GOT3 (cell line): ENCODE data around the gene GZMM.
A peak's percentile ranks its signal among the peaks of the same experiment; 100 is the strongest.

ENCODE experiments used
- DNase-seq: peaks from one replicate; lab custom pipeline; 2025; ENCODE audit warnings: mixed read lengths; lab: John Stamatoyannopoulos, UW

GZMM gene

DNA sequence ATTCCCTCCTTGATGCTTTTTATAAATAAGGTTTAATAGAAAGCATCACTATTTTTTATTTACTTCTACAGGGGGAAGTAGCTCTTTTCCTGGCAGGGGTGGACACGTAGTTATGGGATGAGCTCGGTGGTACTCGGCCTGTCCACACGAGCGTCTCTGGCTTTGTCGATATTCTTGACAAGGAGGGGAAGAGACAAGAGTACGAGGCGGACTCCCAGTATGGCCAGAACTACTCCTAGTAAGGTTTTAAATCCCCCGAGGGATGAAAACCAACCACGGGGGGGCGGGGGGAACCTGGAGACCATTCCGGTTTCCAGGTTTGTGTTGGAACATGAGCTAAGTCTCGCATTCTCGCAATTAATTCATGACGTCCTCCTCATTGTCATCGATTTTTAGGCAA is 23.0 kb downstream of the GZMM start:
- no peak for DNase-seq

DNA sequence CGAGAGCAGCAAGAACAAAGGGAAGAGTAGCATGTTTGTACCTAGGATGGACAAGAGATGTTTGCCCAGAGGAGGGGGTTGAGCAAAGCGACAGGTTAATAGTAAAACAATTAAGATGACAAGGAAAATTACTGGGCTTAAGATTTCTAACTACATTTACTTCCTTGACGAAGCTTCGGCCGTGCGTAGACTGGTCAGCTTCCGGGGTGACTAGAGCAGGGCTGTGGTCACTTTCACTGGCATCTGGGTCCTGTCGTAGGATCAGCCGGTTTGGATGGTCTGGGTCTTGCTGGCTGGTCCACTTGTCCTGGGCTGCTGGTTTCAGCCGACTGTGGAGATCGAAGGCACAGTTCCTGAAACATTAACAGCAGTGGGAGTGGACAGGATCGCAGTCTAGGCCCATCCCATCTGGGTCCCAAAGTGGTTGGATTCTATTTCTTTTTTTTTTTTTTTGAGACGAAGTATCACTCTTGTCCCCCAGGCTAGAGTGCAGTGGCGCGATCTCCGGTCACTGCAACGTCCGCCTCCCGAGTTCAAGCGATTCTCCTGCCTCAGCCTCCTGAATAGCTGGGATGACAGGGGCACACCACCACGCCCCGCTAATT is 23.5 kb downstream of the GZMM start:
- DNase-seq = no peak

DNA sequence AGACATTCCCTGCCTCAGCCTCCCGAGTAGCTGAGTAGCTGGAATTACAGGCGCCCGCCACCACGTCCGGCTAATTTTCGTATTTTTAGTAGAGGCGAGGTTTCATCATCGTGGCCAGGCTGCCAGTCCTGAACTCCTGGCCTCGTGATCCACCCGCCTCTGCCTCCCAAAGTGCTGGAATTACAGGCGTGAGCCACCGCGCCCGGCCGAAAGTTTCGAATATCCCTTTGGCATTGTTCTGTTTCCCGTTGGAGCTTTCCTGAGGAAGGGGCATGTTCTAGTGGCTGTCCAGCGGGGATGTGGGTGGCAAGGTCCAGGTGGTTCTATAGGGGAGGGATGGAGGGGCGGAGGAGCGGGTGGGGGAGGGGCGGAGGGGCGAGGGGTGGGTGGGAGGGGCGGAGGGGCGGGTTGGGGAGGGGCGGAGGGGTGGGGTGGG is 26.4 kb downstream of the GZMM start:
- DNase-seq = no peak

DNA sequence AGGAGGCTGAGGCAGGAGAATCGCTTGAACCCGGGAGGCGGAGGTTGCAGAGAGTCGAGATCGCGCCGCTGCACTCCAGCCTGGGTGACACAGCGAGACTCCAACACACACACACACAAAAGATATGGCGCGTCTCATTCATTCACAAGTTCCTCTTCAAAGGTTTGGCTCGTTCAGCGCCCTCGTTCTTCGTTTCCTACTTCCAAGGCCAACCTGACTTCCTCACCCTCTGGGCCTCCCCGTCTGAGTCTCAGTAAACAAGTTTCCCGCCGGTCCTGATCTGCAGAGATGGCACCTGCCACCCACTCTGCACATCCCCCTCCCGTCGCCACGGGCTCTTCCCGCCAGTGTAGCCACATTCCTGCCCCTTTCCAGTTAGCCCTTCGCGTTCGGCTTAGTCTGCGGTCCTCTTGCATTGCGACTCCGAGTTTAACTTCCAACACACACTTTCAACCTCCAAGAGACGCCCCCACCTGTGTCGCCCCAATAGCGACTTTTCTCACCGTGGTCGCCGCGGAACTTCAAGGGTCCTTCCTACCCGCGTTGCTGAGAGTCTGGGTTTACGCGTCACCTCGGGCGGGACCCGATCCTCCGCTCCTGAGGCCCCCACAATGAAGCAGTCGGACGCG is 27.2 kb downstream of the GZMM start:
- DNase-seq = no peak

DNA sequence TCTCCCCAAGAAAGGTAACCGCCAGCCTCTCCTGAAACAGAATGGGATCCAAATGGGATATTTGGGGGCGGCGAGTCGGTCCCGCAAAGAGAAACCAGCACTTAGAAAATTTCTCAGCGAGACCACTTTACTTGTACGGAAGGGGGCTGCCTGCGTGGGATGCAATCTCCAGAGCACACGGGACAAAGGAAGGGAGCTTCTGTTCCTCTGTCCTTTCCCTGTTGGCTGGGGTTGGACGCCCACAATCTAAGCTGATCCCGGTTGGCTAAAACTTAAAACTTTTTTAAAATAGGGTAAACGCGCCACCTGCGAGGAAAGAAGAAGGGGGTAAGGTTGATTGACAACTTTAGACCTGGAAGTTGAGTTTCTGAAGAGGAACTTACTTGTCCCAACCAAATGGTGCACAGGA is 27.7 kb downstream of the GZMM start:
- DNase-seq = no peak

DNA sequence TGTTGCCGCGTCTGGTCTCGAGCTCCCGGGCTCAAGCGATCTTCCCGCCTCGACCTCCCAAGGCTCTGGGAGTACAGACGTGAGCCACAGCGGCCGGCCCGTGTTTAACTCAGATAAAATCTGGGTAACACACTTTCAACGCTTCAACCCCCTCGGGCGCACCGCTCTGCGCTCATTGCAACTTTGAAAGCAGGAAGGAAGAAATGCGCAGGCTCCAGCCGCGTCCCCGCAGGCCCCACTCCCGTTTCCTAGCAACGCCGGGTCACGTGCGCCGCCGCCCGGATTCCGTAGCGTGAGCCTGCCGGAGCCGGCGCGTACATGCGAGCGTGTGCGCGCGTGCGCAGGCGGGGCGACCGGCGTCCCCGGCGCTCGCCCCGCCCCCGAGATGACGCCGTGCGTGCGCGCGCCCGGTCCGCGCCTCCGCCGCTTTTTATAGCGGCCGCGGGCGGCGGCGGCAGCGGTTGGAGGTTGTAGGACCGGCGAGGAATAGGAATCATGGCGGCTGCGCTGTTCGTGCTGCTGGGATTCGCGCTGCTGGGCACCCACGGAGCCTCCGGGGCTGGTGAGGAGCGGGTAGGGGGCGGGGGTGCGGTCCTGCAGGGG is 28.4 kb downstream of the GZMM start, which contains the start of gene BSG:
Gene BSG (plus strand): TSS at position 457 of the 603 bp plus-strand sequence. CDS start 39 bp downstream, at position 496.
- peak; percentile 91 for DNase-seq

DNA sequence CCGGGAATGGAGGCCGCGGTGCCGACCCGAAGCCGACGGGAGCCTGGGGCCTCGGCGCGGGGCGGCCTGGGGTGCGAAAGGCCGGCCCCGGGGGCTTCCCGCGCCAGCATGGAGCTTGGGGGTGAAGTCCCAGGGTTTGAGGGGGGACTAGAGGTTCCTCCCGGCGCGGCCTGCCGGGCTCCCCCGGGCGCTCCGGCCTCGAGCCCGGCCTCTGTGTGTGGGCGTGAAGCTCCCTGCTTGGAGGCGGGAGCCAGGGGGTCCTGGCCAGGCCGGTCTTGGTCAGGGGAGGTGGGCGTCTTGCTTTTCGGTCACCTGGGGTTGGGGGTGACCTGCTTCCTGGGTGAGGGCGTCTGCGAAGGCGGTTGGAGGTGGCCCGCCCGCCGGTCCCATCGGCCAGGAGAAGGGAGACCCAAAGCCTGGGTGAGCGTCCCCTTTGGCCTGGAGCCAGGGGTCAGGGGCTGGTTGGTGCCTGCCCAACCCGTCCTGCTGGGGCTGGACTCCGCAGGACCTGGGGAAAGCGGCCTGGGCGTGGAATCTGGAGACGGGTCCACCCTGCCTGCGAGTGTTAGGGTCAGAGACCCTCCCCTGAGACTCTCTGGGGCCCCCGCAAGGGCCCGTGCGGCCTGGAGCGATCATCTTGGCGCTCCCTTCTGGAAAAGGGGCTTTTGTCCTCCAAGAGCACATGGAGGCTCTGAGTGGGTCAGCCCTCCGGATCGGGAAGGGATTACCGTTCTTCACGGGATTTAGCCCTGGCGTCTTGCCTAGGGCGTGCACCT is 29.1 kb downstream of the GZMM start:
- DNase-seq = no peak

DNA sequence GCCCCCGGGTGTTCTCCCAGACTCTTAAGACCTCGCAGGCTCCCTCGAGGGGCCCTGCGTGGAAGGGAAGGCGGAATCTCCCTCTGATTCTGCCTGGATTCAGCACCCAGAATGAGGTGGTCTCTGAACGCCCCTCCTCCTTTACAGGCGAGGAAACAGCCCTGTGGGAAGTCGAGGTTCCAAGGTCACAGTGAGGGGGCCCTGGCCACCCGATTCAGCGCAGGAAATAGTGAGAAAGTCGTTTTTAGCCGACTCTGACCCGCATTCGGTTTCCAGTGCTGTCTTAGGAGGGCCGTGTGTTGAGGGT is 29.6 kb downstream of the GZMM start:
- DNase-seq = no peak

DNA sequence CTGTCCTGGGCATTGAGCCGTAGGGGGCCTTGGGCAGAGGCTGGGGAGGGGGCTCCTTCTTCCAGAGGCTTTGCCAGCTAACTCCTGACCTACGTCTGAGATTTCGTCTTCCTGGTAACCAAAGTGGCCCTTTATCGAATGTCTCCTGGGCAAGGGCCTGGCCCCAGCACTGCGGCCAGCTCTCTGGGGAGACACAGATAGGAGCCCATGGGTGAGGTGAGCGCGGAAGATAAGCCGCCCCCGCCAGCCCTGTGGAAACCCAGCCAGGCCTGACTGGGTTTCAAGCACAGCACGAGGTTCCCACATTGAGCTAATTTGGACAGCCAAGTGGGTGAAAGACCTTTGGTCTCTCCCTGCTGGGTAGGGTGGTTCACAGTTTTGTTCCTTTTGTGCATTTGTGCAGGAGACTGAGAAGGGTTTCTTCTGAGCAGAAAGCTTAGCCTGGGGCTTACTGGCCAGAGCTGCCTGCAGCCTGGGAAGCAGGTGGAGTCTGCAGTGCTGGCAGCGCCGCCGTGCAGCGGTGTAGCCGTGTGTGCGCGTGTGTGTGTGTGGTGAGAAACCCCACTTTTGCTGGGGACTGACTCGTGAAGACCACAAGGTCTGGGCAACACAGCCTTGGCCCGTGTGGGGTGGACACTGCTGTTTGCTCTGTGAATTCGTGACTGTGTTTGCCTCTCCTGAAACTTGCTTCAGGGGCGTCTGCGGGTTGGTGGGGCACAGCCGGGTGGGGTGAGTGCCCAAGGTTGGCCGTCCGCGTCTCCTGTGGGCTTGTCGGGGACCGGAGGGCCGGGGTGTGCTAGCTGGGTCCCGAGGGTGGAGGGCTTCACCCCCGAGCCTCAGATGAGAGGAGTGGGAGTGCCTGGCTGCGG is 31.0 kb downstream of the GZMM start:
- DNase-seq = no peak

DNA sequence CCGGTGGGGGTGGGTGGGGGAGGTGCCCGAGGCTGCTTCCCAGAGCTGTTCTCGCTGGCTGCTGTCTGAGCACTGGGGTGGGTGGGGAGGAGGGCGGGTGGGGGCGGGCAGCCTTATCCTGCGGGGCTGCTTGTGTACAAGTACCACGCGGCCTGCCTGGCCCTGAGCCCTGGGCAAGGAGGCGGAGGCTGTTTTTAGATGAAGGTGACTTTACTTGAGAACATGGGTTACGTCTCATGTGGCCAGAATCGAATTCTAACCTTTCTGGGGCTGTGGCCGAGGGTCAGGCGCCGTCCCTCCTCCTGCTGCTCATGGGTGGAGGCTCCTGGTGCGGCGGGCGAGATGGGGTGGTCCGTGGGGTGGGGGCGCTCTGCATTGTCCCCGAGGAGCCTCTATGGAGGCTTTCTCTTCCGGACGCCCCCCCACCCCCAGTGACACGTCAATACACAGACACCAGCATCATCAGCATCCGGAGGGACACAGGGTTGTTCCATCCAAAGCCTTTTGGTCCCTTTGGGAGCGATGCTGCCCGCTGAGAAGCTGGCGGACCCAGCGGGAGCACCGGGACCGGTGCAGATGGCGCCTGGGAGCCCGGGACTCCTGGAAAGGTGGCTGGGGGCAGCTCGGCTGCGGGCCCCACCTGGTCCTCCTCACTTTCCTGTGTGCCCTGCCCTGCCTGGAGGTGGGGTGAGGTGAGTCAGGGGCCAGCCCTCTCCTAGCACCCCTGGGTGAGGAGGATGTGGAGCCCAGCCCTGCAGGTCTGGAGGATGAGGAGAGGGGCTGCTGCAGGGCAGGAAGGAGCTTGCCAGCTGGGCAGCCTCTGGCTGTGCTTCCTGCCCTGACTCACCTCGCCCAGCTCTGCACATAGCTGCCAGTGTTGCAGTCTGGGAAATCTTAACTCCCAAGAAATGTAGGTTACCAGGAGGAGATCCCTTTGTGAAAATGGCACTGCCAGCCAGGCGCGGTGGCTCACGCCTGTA is 32.0 kb downstream of the GZMM start:
- no peak for DNase-seq

DNA sequence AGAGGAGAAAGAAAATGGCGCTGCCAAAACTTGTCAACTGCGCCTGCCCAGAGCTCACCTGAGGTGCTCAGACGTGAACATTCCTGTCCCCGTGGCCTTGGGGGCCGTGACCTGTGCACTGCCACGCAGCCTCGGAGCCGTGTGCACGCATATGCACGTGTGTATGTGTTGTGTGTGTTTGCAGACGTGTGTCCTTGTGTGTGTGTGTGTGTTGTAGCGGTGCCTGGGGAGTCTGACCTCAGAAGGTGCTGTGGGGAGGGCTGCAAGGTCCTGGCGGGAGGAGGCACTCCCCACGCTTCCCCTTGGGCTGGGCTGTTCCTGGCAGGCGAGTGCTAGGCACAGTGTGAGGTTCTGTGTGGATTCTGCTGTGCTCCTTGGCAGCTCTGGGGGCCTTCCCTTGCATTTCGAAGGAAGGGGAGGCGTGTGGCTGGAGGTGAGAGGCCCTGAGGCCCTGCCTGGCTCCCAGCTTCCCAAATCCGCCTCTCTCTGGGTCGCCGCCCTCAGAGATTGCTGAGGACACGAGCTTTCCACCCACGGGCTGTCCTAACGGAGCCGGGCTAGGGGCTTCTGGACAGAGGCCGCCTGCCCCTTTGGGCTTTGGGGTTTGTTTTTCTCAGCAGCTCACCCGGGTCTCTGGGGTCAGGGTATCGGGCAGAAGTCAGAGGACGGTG is 33.0 kb downstream of the GZMM start:
- no peak for DNase-seq

DNA sequence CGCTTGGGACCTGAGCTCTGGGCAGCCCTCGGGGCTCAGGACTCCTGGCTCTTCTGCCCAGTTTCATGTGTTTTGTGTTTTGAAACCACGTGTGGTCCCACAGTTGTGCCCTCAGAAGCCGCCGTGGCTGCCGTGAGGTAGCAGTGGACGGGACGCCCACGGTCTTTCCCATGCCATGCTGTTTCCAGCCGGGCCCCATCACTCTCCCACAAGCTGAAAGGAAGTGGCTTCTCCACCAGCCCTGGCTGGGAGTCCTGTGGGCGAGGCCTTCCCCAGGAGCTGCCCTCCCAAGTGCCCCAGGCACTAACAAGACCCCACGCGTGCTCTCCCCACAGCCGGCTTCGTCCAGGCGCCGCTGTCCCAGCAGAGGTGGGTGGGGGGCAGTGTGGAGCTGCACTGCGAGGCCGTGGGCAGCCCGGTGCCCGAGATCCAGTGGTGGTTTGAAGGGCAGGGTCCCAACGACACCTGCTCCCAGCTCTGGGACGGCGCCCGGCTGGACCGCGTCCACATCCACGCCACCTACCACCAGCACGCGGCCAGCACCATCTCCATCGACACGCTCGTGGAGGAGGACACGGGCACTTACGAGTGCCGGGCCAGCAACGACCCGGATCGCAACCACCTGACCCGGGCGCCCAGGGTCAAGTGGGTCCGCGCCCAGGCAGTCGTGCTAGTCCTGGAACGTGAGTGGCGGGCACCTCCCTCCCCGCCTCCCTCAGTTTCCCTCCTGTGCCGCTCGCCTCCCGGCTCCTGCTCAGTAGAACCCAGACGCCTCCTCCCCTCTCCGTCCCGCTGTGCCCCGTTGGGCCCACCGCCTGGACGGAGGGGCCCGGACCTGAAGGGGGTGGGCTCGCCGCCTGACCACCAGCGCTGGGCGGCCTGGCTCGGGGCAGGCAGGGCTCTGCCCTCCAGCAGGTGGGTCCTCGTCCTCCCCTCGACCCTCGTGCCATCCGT is 33.9 kb downstream of the GZMM start:
- no peak for DNase-seq

DNA sequence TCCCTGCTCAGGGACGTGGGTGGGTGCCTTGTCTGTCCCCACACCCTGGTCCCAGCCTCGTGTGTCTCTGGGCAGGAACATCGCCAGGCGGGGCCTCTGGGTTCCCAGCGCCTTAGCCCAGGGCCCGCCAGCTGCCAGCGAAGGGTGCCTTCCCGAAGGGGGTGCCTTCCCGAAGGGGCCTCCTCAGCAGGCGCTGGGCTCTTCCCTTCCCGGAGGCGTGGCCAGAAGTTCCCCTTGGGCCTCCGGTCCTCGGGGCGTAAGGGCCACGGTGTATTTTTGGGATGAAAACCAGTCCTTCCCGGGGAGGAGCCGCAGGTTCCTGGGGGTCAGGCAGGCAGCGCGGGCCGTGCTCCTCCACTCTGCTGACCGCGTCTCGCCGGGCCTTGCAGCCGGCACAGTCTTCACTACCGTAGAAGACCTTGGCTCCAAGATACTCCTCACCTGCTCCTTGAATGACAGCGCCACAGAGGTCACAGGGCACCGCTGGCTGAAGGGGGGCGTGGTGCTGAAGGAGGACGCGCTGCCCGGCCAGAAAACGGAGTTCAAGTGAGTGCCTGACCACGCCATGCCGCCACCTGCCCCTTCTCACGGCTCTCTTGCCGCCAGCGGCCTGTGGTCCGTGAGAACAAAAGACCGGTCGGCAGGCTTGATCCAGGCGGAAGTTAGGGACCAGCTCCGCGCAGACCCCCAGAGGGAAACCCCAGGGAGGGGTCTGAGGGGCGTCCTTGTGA is 35.4 kb downstream of the GZMM start:
- no peak for DNase-seq

DNA sequence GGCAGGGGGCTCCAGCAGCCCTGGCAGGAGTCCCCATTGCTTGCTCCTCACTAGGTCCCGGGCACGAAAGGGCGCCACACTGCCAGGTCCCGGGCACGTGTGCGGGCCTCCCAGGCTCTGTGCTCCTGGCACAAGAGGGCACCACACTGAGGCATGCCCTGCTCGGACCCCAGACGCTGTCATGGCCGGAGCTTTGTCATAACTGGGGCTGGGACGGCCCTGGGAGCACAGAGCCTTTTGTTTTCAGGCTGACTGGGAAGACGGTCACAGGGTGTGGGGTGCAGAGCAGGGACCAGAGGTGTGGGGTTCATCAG is 35.9 kb downstream of the GZMM start:
- DNase-seq = no peak

DNA sequence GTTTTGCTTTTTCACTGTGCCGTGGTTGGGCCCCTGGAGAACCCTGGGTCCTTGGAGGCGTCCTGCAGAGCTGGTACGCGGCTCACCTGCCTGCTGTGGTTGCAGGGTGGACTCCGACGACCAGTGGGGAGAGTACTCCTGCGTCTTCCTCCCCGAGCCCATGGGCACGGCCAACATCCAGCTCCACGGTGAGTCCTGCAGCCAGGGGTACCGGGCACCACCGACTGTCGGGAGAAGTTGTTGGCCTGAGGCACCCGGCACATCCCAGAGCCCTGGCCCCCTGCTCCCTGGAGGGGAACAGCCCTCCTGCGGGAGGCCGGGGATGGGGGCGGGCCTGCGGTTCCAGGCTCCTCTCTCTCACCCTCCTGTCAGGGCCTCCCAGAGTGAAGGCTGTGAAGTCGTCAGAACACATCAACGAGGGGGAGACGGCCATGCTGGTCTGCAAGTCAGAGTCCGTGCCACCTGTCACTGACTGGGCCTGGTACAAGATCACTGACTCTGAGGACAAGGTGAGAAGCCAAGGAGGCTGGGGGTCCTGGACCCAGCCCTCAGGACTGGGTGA is 36.5 kb downstream of the GZMM start:
- no peak for DNase-seq

DNA sequence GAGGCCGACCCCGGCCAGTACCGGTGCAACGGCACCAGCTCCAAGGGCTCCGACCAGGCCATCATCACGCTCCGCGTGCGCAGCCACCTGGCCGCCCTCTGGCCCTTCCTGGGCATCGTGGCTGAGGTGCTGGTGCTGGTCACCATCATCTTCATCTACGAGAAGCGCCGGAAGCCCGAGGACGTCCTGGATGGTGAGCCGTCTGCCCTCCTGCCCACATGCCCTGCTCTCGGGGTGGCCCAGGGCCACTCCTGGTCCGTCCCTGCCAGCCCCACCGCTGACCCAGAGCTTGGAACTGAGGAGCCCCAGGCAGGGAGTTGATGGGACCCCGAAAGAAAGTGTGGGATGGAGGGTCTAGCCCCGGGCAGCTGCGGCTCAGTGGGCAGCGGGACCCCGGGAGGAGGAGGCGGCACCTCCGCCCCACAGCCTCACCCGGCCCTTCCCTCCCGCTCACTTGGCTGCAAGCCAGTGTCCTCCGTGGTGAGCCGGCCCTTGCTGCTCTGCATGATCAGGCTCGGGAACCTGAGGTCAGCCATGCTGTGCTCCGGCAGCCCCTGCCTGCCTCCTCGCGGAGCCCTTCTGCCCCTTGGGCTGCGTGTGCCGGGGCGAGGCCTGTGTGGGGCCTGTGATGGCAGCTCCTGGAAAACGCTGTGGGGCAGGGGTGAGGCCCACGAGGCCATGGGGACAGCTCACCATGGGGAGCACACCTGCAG is 37.7 kb downstream of the GZMM start:
- no peak for DNase-seq

DNA sequence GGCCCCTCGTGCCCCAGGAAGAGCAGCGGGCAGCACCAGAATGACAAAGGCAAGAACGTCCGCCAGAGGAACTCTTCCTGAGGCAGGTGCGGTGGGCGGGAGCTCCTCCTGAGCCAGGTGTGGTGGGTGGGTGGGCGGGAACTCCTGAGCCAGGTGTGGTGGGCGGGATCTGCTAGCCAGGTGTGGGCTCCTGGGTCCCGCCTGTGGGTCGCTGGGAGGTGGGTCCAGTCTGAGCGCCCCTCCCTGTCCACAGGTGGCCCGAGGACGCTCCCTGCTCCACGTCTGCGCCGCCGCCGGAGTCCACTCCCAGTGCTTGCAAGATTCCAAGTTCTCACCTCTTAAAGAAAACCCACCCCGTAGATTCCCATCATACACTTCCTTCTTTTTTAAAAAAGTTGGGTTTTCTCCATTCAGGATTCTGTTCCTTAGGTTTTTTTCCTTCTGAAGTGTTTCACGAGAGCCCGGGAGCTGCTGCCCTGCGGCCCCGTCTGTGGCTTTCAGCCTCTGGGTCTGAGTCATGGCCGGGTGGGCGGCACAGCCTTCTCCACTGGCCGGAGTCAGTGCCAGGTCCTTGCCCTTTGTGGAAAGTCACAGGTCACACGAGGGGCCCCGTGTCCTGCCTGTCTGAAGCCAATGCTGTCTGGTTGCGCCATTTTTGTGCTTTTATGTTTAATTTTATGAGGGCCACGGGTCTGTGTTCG is 38.8 kb downstream of the GZMM start:
- DNase-seq = no peak
